GM18502 (cell line): ENCODE measurements around the gene RET.

Source experiments
- ATAC-seq: cut with Tn5 transposase; IDR thresholded peaks from one replicate; pipeline ENCODE4 v1.9.1; 2021; ENCODE audit warnings: mild to moderate bottlenecking; ENCODE audit not compliant: unreplicated experiment, poor library complexity

The RET gene

DNA sequence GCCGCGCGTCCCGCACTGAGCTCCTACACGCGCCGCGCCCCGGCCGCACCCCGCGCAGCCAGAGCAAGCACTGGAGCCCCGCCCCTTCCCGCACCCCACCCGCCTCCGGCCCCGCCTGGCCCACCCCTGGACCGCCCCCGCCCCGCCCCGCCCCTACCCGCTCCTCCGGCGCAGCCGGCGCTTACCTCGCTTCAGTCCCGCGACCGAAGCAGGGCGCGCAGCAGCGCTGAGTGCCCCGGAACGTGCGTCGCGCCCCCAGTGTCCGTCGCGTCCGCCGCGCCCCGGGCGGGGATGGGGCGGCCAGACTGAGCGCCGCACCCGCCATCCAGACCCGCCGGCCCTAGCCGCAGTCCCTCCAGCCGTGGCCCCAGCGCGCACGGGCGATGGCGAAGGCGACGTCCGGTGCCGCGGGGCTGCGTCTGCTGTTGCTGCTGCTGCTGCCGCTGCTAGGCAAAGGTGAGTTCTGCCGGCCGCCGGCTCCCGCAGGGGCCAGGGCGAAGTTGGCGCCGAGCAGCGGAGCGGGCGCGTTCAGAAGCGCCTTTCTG lies at the start of gene RET:
Gene RET (plus strand): TSS at position 194 of the 545 bp plus-strand sequence. CDS start 190 bp downstream, at position 384.
- ATAC-seq = no peak

DNA sequence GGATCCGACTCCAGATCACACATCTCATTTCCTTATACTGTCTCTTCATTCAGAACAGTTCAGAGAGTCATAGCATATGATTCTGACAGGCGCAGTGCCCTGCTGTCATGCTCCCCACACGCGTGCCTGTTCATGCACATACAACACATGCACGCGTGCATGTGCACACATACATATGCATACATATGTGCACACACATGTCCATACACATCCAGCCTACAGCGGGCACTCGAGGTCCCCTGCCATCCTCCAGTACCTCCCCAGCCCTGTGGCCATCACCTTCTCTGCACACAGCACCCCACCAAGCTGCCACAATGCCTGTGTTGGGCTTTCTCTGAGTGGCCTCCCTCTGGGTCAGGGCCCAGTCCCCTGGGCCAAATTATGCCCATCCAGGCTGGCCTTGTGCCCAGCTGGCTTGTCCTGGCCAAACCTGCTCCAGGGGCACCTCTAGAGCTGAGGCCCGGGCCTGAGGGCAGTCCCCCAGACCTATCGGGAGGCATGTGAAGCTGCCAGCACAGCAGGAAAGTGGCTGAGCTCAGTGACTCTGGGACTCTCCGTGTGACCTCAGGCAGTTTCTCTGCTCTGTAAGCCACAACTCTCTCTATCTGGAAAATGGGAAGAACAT lies 49.4 kb upstream of the RET start:
- no peak for ATAC-seq

GRCh38 chr10:43028143-43028542 lies 48.7 kb upstream of the RET start:
- ATAC-seq = no peak

GRCh38 chr10:43029043-43029442 lies 47.8 kb upstream of the RET start:
- no peak for ATAC-seq

DNA sequence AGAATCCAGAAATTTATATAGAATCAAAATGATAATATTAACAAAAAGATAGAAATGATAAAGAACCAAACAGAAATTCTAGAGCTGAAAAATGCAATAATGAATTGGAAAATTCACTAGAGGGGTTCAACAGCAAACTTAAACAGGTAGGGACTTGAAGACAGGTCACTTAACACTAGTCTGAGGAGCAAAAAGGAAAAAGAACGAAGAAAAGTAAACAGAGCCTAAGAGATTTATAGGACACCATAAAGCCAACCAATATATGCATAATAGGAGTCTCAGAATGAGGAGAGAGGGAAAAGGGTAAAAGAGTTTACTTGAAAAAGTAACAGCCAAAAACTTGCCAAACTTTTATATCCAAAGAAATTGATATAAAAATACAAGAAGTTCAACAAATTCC lies 44.3 kb upstream of the RET start:
- ATAC-seq = no peak

DNA sequence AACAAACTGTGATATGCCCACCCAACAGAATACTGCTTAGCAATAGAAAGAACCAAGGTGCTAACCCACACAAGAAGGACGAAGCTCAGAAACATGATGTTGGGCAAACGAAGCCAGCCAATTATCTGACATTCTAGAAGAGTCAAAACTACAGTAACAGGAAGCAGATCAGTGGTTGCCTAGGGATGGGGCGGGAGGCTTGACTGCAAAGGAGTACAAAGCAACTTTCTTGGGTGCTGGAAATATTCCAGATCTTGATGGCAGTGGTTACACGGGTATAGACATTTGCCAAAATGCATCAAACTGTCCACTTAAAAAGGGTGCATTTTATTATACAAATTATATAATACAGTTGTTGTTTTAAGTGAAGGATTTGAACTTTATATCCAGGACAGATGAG lies 41.1 kb upstream of the RET start:
- ATAC-seq = no peak

GRCh38 chr10:43036481-43037428 lies 40.1 kb upstream of the RET start:
- ATAC-seq = no peak

- ATAC-seq = no peak
Measured at GRCh38 chr10:43037440-43037839, 39.4 kb upstream of the RET start.

- no peak for ATAC-seq
Measured at GRCh38 chr10:43037942-43038782, 38.7 kb upstream of the RET start.

DNA sequence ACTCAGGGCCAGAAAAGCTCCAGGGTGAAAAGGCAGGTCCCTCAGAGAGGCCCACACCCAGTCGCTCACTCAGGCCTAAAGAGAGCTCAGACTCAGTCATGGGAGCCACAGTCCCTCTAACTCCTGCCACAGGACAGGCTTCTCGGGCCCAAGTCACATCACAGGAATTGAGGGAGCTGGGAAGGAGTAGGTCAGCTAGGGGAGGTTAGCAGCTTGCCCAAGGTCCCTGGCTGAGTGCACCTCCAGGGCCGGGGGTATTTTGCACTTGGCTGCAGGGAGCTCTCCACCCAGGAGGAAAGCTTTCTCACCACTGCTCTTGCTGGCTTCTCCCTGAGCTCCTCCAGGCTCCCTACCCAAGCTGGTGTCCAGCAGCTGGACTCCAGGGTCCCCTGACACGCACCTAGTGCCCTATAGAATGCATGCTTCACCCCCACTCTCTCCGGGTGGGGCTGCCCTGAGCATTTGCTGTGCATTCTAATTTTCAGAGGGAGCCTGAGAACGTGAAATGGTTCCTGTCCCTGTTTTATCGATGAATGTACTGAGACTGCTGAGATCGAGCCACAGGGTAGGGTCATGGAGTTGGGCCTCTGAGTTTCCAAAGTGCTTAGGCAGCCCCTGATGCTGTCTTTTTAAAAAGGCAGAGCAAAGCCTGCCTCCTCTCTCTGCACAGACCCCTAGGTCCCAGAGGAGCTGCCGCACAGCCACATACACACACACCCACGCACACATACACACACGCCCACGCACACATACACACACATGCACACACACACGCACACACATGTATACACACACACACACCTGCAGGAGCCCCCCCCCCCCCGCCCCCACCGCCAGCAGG lies 37.9 kb upstream of the RET start:
- no peak for ATAC-seq

- ATAC-seq = peak; percentile 72
Measured at GRCh38 chr10:43039624-43040481, 37.0 kb upstream of the RET start.

GRCh38 chr10:43040482-43041256 lies 36.2 kb upstream of the RET start:
- ATAC-seq = no peak

DNA sequence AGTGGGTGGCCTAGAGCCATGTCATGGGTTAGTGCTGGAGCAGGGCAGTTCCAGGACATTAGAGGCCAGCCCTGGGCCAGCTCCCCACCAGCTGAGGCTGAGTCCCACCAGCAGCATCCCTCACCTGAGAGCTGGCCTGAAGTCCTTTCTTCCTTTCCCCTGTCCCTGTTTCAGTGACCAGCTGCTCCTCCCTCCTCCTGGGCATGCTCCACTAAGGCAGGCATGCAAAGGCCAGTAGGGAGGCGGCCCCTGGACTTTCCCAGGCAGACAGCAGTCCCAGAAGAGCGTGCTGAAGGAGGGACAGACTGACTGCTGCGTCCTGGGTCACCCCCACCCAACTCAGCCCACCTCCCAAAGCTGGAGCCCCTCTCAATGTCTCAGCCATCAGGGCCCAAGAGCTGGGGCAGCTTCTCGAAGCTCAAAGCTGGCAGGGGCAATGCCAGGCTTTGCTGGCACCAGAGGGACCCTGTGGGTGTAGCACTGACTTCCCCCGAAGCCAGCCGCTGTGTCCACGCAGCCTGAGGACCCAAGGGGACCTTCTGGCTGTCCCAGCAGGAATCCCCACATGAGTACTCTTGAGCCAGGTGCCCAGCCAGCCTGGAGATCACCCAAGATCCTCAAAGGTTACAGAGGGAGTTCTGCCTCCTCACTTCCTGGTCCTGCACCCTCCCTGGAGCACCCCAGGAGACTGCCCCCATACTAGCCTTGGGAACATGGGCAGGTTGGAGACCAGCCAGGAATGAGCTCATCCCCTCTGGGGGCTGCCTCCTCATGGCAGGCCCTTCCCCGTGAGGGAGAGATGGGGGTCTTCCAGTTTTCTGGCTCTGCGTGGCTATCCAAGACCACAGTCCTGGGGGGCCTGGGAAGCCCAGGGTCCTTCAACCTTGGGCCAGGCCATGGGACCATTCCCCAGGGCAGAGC lies 35.2 kb upstream of the RET start:
- ATAC-seq = no peak

DNA sequence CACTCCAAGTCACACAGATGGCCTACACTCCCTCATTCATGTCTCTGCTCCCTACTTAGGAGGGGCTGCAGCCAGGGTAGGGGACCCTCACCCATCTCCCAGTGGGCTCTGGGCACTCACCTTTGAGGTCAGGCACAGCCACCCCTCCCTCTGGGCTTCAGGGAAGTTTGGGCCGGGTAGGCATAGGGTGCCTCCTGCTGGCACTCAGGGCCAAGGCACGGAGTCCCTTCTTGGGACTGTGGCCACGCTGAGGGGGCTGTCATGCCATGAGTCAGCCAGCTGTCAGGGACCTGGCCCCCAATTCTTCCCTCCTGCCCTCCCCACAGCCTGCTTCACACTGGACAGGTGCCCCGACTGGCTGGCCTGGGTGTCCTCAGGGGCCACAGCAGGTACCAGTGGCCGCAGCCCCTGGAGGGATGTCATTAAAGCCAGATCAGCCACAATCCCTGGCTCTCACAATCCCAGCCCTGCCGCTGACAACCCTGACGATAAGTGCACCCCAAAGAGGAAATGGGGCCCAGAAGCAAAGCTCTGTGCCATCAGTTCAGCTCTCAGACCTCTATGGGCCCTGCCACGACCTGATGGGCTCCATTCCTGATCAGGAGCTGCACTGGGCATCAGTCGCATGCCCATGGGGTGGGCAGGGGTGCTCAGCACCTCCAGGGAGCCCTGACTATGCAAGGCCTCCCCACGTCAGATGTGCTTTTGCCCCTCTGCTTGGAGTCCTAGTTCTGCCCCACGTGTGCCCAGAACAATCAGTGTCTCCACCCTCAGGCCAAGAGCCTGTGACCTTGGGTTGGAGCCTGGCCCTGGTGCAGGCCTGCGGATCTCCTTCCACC lies 34.1 kb upstream of the RET start:
- no peak for ATAC-seq

DNA sequence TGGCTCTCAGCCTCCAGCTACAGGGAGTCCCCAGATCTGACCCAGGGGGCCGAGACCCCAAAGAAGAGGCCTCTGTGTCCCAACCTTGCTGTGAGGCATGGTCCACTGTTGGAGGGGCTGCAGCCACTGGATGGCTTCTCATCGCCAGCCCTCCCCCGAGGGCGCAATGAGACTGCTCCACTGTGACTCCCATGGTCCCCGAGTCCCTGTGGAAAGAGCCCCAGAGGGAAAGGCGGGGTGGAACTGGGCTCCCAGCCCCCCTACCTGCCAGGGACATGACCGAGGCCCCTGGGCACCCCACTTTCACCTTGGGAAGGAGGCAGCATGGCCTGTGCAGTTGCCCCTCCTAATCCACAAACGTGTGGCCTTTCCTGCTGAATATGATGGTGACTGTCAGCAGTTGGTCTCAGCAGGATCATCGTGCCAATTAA lies 33.5 kb upstream of the RET start:
- ATAC-seq = no peak
